ENCODE measurements around the gene CCDC6.
"Not testable (repeated sequence)": the region's sequence is repeated elsewhere in the genome, so short reads cannot be mapped to it uniquely, and the experiment has no call there.

GRCh38 chr10:59953711-59954110, 47.4 kb upstream of the CCDC6 start:
- TF ChIP-seq CTCF (IDR thresholded peaks at IDR 0.05; ENCODE audit: low read depth, low read length); MAX (IDR thresholded peaks at IDR 0.05; ENCODE audit: low read depth, low read length); POLR2A (IDR thresholded peaks at IDR 0.05; ENCODE audit: extremely low read depth, insufficient read length); MYC (IDR thresholded peaks at IDR 0.05; ENCODE audit: low read depth, low read length): not testable (repeated sequence)
